HepG2 (cell line): ENCODE results near the gene IFI35. TPM values are rescaled to one million over a fixed set of nuclear protein-coding genes. Genes with fewer than 3 reads are reported as not detected.
A peak's percentile ranks its signal among the peaks of the same experiment; 100 is the strongest.

Experiments
- ARNTL ChIP-seq: sonication (generic); formaldehyde crosslinking; IDR thresholded peaks from 2 replicates; pipeline ENCODE4 v1.4.0; 2020; ENCODE audit warnings: mild to moderate bottlenecking, missing genetic modification reagents
- GATA4 ChIP-seq: sonication (generic); IDR thresholded peaks from 2 replicates; pipeline ENCODE4 v1.6.1; 2016; ENCODE audit warnings: antibody characterized with exemption, low read depth, borderline replicate concordance
- ISX ChIP-seq: sonication (generic); formaldehyde crosslinking; conservative IDR thresholded peaks from 2 replicates; pipeline ENCODE4 v1.5.0; 2020; ENCODE audit warnings: missing genetic modification reagents
- KAT8 ChIP-seq: IDR thresholded peaks from 2 replicates; pipeline ENCODE4 v1.6.1; 2016; ENCODE audit warnings: missing genetic modification reagents, missing compliant biosample characterization
- KLF13 ChIP-seq: sonication (generic); formaldehyde crosslinking; IDR thresholded peaks from 2 replicates; pipeline ENCODE4 v1.4.0; 2020; ENCODE audit warnings: mild to moderate bottlenecking, missing genetic modification reagents
- MYC ChIP-seq: sonication (generic); formaldehyde crosslinking; IDR thresholded peaks from 2 replicates; pipeline ENCODE4 v1.9.0; 2021; ENCODE audit warnings: missing genetic modification reagents, borderline replicate concordance
- RARA ChIP-seq: IDR thresholded peaks from 2 replicates; pipeline ENCODE4 v1.6.1; 2016; ENCODE audit warnings: missing genetic modification reagents, missing compliant biosample characterization
- RFX3 ChIP-seq: IDR thresholded peaks from 2 replicates; pipeline ENCODE4 v1.6.1; 2016; ENCODE audit warnings: missing biosample characterization, missing genetic modification reagents
- RNF2 ChIP-seq: fragments of 450-650 bp; conservative IDR thresholded peaks from 2 replicates; pipeline ENCODE4 v1.6.1; 2016; ENCODE audit warnings: low read depth
- SIX4 ChIP-seq: sonication (generic); formaldehyde crosslinking; IDR thresholded peaks from 2 replicates; pipeline ENCODE4 v1.4.0; 2020; ENCODE audit warnings: missing genetic modification reagents
- SMAD1 ChIP-seq: sonication (generic); formaldehyde crosslinking; IDR thresholded peaks from 2 replicates; pipeline ENCODE4 v1.4.0; 2020; ENCODE audit warnings: missing genetic modification reagents, low read depth, mild to moderate bottlenecking, borderline replicate concordance
- TOE1 ChIP-seq: sonication (generic); formaldehyde crosslinking; IDR thresholded peaks from 2 replicates; pipeline ENCODE4 v1.4.0; 2020; ENCODE audit warnings: mild to moderate bottlenecking, missing genetic modification reagents
- ZFP1 ChIP-seq: IDR thresholded peaks from 2 replicates; pipeline ENCODE4 v1.6.1; 2016
- ZNF547 ChIP-seq: sonication (generic); formaldehyde crosslinking; IDR thresholded peaks from 2 replicates; pipeline ENCODE4 v1.5.1; 2020; ENCODE audit warnings: mild to moderate bottlenecking, missing genetic modification reagents
- ZNF75D ChIP-seq: sonication (generic); formaldehyde crosslinking; IDR thresholded peaks from 2 replicates; pipeline ENCODE4 v1.8.1; 2023; ENCODE audit warnings: missing genetic modification reagents, mild to moderate bottlenecking, borderline replicate concordance
- ZNF772 ChIP-seq: sonication (generic); formaldehyde crosslinking; IDR thresholded peaks from 2 replicates; pipeline ENCODE4 v1.5.0; 2020; ENCODE audit warnings: mild to moderate bottlenecking, missing genetic modification reagents
- polyA plus RNA-seq, 8 experiments: library from polyadenylated mRNA; depleted of rRNA in 3 of 8; stranded (reverse) in 7 of 8; unstranded in 1 of 8; fragments of >200 nt; fragmentation: Illumina TruSeq in 4 of 8; extraction: Trizol in 4 of 8; gene quantifications; 2 replicates each; pipeline versions ENCODE4 v1.2.1 to v1.2.3, GENCODE V29; 2011 to 2016; ENCODE audit warnings: low read depth in 4 of 8, missing spikeins in 1 of 8, mixed read lengths in 1 of 8; ENCODE audit not compliant: insufficient read depth in 1 of 8
- total RNA-seq, 5 experiments: library from RNA; depleted of rRNA; stranded (reverse); fragments of >200 nt; fragmentation: Illumina TruSeq; extraction: Trizol; gene quantifications; 2 replicates each; pipeline ENCODE4 v1.2.3, GENCODE V29; 2016; ENCODE audit warnings: low read depth in 1 of 5
- TF ChIP-seq, protein P1 (sequence below): sonication (generic); formaldehyde crosslinking; IDR thresholded peaks from 2 replicates; pipeline ENCODE4 v1.9.0; 2022; ENCODE audit warnings: missing genetic modification reagents, mild to moderate bottlenecking, borderline replicate concordance
- TF ChIP-seq, protein P2 (sequence below): sonication (generic); formaldehyde crosslinking; IDR thresholded peaks from 2 replicates; pipeline ENCODE4 v1.9.0; 2021; ENCODE audit warnings: missing genetic modification reagents, borderline replicate concordance
- TF ChIP-seq, protein P3 (sequence below): IDR thresholded peaks from 2 replicates; pipeline ENCODE4 v1.4.0; 2020; ENCODE audit warnings: mild to moderate bottlenecking, missing genetic modification reagents
- TF ChIP-seq, protein P4 (sequence below): sonication (generic); formaldehyde crosslinking; IDR thresholded peaks from 2 replicates; pipeline ENCODE4 v1.8.1; 2023; ENCODE audit warnings: missing genetic modification reagents, mild to moderate bottlenecking, borderline replicate concordance
- TF ChIP-seq, protein P5 (sequence below): sonication (generic); formaldehyde crosslinking; IDR thresholded peaks from 2 replicates; pipeline ENCODE4 v1.4.0; 2020; ENCODE audit warnings: missing genetic modification reagents

IFI35 gene
- total and polyA plus RNA-seq, 2 of the 13 experiments (the other 11 are each of a cell fraction or from before 2014, with no cell fraction given): 28.9 to 38.1 TPM

DNA sequence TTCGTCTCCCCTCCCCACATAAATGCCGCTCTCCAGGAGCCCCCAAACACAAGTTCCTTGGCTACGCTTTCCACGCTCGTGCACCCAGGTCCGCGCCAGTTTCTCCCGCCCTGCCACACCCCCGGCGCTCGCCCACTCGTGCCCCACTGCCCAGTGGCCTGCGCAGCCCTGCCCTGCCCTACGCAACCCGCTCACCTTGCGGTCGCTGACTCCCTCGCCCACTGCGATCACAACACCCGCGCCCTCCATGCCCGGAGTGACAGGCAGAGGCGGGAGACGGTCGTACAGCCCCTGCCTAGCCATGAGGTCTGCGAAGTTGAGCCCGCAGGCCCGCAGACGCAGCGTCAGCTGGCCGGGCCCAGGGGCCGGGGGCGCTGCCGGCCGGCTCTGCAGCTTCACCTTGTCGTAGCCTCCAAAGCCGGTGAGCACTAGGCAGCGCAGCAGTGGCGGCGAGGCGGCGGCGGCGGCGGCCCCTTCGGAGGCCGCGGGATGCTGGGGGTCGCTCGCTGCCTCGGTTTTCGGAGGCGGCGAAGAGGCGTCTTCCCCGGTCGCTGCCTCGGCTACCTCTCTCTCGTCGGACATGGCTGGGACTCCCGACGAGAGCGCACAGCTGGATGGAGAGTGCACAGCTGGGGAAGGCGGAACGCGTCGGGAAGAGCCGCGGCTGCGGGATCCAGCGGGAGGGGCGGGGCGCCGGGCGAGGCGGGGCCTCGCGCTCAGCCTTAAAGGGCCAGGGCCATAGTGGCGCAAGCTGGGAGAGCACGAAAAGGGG lies 15.3 kb downstream of the IFI35 start, which contains the start of gene VAT1 (continued):
- TF ChIP-seq, protein P1, sequence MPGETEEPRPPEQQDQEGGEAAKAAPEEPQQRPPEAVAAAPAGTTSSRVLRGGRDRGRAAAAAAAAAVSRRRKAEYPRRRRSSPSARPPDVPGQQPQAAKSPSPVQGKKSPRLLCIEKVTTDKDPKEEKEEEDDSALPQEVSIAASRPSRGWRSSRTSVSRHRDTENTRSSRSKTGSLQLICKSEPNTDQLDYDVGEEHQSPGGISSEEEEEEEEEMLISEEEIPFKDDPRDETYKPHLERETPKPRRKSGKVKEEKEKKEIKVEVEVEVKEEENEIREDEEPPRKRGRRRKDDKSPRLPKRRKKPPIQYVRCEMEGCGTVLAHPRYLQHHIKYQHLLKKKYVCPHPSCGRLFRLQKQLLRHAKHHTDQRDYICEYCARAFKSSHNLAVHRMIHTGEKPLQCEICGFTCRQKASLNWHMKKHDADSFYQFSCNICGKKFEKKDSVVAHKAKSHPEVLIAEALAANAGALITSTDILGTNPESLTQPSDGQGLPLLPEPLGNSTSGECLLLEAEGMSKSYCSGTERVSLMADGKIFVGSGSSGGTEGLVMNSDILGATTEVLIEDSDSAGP (CRISPR knock-in tag): peak; percentile 100
- TF ChIP-seq MYC (CRISPR knock-in tag) (peak; percentile 84), ZFP1 (peak; percentile 24; the same call in 1 of the 2 replicates), SMAD1 (CRISPR knock-in tag) (no peak), ZNF772 (peak; percentile 36; the same call in 1 of the 2 replicates), ISX (CRISPR knock-in tag) (peak; percentile 56; the same call in 1 of the 2 replicates), KAT8 (CRISPR knock-in tag) (peak; percentile 65), KLF13 (CRISPR knock-in tag) (no peak), ARNTL (peak; percentile 61; the same call in 1 of the 2 replicates), SIX4 (CRISPR knock-in tag) (peak; percentile 18; the same call in 1 of the 2 replicates), RFX3 (CRISPR knock-in tag) (no peak), ZNF75D (CRISPR knock-in tag) (no peak), ZNF547 (CRISPR knock-in tag) (peak; percentile 79), GATA4 (no peak), TOE1 (CRISPR knock-in tag) (no peak), RNF2 (no peak; the same call in 1 of the 2 replicates), RARA (CRISPR knock-in tag) (peak; percentile 4; the same call in 1 of the 2 replicates)
- TF ChIP-seq, protein P2, sequence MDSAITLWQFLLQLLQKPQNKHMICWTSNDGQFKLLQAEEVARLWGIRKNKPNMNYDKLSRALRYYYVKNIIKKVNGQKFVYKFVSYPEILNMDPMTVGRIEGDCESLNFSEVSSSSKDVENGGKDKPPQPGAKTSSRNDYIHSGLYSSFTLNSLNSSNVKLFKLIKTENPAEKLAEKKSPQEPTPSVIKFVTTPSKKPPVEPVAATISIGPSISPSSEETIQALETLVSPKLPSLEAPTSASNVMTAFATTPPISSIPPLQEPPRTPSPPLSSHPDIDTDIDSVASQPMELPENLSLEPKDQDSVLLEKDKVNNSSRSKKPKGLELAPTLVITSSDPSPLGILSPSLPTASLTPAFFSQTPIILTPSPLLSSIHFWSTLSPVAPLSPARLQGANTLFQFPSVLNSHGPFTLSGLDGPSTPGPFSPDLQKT (CRISPR knock-in tag): 0 out of 2 replicates have a peak, but pooled peaks have one; percentile 30
- TF ChIP-seq, protein P3, sequence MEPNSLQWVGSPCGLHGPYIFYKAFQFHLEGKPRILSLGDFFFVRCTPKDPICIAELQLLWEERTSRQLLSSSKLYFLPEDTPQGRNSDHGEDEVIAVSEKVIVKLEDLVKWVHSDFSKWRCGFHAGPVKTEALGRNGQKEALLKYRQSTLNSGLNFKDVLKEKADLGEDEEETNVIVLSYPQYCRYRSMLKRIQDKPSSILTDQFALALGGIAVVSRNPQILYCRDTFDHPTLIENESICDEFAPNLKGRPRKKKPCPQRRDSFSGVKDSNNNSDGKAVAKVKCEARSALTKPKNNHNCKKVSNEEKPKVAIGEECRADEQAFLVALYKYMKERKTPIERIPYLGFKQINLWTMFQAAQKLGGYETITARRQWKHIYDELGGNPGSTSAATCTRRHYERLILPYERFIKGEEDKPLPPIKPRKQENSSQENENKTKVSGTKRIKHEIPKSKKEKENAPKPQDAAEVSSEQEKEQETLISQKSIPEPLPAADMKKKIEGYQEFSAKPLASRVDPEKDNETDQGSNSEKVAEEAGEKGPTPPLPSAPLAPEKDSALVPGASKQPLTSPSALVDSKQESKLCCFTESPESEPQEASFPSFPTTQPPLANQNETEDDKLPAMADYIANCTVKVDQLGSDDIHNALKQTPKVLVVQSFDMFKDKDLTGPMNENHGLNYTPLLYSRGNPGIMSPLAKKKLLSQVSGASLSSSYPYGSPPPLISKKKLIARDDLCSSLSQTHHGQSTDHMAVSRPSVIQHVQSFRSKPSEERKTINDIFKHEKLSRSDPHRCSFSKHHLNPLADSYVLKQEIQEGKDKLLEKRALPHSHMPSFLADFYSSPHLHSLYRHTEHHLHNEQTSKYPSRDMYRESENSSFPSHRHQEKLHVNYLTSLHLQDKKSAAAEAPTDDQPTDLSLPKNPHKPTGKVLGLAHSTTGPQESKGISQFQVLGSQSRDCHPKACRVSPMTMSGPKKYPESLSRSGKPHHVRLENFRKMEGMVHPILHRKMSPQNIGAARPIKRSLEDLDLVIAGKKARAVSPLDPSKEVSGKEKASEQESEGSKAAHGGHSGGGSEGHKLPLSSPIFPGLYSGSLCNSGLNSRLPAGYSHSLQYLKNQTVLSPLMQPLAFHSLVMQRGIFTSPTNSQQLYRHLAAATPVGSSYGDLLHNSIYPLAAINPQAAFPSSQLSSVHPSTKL (CRISPR knock-in tag): peak; percentile 17; the same call in 1 of the 2 replicates
- TF ChIP-seq, protein P4, sequence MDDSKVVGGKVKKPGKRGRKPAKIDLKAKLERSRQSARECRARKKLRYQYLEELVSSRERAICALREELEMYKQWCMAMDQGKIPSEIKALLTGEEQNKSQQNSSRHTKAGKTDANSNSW (CRISPR knock-in tag): 0 out of 2 replicates have a peak, but pooled peaks have one; percentile 70
- TF ChIP-seq, protein P5, sequence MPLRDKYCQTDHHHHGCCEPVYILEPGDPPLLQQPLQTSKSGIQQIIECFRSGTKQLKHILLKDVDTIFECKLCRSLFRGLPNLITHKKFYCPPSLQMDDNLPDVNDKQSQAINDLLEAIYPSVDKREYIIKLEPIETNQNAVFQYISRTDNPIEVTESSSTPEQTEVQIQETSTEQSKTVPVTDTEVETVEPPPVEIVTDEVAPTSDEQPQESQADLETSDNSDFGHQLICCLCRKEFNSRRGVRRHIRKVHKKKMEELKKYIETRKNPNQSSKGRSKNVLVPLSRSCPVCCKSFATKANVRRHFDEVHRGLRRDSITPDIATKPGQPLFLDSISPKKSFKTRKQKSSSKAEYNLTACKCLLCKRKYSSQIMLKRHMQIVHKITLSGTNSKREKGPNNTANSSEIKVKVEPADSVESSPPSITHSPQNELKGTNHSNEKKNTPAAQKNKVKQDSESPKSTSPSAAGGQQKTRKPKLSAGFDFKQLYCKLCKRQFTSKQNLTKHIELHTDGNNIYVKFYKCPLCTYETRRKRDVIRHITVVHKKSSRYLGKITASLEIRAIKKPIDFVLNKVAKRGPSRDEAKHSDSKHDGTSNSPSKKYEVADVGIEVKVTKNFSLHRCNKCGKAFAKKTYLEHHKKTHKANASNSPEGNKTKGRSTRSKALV (CRISPR knock-in tag): peak; percentile 90
